NCI-H2107 (cell line): ENCODE data around the gene CAPRIN1.

Source experiments
- DNase-seq: peaks from one replicate; lab custom pipeline; 2025; lab: John Stamatoyannopoulos, UW

Gene CAPRIN1

DNA sequence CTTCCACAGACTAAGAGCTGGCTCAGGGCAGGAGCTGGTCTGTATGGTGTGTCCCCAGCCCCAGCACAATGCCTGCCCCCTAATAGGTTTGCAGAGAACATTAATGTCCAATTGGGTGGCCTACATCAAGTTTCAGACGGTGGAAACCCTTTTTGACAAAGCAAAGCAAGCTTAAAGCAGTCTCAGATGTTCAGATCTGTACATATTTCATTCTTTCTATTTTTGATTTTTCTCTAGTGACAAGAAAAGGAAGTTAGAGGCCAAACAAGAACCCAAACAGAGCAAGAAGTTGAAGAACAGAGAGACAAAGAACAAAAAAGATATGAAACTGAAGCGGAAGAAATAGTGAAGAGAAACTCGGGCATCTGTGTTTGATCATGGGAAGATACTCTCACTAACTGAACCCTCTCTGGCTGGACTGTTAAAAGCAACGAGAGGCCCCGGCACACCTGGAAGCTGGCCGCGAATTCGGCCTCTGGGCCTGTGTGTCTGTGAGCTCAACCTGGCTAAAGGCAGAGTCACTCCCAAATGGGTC, 94.4 kb downstream of the CAPRIN1 start:
- no peak for DNase-seq

DNA sequence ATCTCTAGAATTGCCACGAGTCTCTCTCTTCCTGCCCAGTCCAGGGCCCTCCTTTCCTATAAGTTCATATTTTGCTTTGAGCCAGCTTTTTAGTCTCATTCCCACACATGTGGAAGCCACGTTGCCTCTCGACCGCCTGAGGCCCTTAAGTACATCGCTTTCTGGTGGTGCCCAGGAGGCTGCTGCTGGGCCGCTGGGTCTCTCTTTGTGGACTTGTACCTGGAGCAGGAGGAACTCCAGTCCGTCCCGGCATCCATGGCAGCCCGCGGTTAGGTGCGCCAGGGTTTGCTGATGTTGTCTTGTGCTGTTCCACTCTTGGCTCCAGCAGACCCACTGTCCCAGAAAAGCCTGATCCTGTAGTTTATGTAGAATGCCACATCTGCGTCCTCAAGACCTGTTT, 94.9 kb downstream of the CAPRIN1 start:
- no peak for DNase-seq

DNA sequence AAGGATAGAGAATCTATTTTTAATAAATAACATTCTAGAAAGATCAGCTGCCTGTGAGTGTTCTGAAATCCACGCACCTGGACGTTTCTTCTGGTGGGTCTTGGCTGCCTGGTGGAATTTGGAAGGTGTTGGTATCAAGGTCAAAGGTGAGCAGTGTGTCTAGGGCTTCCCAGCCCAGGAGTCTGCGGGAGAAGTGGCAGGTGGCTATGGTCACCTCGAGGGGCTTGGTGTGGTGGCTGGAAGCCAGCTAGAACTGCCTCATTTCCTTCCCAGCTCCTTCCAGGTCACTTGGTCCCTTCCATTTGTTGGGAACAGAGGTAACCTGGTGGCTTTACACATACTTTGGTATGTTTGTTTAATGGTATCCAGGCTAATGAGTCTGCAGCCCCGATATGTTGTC, 95.3 kb downstream of the CAPRIN1 start:
- no peak for DNase-seq

DNA sequence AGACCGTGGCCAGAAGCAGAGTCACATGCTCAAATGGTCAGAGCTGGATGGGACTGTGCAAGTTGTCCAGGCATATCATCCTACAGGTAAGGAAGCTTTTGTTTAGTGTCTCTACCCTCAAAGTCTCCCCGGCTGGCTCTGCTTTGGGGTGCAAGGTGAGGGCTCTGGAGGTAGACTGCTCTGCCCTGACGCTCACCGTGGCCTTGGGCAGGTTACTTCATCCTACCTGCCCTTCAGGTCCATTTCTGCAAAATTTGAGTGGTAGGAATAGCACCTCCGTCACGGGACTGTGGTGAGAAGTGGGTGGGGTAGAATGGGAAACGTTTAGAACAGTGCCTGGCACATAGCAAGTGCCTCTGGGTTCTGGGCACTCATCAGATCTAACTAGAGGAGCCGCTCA, 96.0 kb downstream of the CAPRIN1 start:
- no peak for DNase-seq

DNA sequence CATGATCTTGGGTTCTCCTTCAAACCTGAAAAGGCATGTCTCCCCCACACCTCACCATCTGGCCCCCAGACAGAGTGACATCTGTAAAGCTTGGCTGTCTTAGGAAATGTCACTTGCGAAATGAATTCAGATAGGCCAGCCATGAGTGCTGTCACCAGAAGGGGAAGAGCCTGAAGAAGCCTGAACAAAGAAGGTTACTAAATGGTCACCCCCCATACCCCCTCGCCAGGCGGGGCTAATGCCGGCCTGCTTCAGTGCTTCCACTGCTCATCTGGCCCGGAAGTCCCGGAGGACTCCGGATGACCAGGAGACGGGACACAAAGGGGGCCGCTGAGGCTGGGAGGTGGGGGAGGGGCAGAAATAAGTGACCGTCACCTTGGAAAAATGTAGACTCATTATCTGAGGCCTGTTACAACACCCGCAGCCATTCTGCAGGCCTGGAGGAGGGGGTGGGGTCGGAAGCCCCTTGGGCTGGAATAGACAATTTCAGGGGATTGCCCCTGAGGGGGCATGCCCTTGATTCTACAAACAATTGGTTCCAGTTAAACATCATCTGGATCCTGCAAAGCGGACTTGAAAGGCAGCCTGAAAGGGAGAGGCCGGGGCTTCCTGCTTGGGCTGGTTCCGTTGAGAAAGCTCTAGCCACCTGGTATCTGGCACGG, 97.1 kb downstream of the CAPRIN1 start:
- DNase-seq = no peak

DNA sequence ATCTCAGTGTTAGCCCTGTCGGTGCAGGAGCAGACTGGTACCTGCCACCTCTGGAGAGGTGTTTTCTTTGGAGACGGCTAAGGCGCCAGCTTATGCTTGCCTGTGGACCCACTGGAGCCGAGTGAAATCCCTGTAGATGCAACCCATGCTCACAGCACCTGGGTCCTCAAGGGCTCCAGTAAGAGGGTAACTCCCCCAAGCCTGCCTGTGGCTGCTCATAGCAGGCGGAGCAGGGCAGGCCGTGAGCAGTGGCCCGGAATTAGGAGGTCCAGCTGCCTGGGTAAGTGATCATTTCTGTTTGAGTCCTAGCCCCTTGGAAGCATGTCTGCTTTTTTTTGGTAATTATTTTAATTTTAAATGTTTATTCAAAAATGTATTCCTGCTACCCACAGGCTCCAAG, 97.7 kb downstream of the CAPRIN1 start:
- no peak for DNase-seq

DNA sequence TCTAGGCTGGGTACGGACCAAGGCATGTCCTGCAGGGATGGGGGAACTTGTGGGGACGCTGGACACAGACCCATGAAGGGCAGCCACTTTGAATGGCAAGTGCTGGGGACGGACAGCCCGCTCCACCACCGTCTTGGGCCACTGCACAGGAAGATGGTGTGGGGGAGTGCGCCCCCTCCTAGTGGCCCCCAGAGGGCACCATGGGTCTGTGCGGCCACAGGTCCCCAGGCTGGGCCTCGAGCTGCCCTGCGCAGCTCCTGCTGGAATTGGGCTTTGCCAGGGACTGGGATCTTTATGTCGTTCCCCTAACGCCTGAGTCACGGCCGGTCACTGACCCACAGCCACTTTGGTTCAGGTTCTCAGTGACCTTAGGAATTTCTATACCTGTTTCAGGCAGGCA, 98.3 kb downstream of the CAPRIN1 start:
- no peak for DNase-seq

DNA sequence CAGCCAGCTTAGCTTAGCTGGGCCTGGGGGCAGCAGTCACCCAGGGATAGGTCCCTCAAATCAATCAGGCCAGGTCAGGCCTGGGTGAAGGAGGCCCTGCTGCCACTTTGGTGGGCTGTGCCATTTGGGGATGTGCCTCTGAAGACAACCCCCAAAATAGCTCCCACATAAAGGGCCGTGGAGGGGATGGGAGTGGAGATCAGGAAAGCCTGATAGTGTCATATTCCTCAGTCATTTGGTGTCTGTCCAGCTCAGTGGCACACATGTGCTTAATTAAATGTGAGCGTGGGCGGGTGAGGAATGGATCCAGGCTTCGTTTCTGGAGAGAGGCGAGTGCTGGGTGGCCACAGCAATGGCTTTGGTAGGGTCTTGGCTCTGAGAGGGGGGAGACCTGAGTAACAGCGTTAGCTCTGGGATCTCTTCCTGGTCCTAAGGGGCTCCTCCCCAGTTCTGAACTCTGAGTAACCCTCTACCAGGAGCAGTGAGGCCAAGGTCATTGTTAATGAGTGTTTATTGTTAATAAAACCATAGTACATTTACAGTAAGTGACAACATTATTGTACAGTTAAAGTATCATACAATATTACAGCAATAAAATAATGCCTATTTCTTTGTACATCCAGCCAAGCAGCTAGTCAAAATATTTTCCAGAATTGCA, 99.1 kb downstream of the CAPRIN1 start:
- DNase-seq = no peak
